ENCODE data around the gene CUZD1.
A peak's percentile ranks its signal among the peaks of the same experiment; 100 is the strongest.
"Not testable (repeated sequence)": the region's sequence is repeated elsewhere in the genome, so short reads cannot be mapped to it uniquely, and the experiment has no call there.

Gene CUZD1, protein sequence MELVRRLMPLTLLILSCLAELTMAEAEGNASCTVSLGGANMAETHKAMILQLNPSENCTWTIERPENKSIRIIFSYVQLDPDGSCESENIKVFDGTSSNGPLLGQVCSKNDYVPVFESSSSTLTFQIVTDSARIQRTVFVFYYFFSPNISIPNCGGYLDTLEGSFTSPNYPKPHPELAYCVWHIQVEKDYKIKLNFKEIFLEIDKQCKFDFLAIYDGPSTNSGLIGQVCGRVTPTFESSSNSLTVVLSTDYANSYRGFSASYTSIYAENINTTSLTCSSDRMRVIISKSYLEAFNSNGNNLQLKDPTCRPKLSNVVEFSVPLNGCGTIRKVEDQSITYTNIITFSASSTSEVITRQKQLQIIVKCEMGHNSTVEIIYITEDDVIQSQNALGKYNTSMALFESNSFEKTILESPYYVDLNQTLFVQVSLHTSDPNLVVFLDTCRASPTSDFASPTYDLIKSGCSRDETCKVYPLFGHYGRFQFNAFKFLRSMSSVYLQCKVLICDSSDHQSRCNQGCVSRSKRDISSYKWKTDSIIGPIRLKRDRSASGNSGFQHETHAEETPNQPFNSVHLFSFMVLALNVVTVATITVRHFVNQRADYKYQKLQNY

GRCh38 chr10:122845783-122846332, at the start of gene CUZD1:
Gene CUZD1, minus strand, starts transcription at chr10:122845857. Its CDS starts 14 bp downstream, at chr10:122845843.
- no peak for DNase-seq (ENCODE audit: low read depth, low spot score)

DNA sequence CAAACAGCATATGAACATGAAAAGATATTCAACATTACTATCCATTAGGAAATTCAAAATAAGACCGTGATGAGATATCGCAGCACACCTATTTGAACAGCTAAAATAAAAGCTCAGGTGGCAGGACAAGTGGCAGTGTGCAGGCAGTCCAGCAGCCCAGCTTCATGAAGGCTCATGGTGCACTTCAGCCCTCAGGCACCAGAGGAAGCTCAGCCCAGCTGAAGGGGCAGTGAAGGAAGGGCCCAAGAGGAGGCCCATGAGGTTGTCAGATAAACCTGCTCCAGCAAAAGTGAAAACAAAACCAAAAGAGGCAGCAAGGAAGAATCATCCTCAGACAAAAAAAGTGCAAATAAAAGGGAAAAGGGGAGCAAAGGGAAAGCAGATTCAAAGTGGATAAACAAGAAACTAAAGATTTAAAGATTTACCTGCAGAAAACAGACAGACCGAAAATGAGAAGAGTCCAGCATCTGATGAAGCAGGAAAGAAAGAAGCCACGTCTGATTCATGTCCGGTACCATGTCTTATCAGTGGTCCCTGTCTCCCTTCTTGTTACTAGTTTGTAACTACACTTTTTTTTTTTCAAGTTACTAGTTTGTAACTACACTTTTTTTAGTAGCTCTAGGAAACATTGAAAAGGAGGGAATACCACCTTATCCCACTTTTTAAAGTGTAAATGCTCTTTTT, 48.7 kb upstream of the CUZD1 start:
- no peak for DNase-seq (ENCODE audit: low read depth, low spot score)

GRCh38 chr10:122884166-122884565, 38.5 kb upstream of the CUZD1 start:
- DNase-seq (ENCODE audit: low read depth, low spot score): no peak

- DNase-seq (ENCODE audit: low read depth, low spot score): no peak
These were observed 37.1 kb upstream of the CUZD1 start for GRCh38 chr10:122882766-122883165.

DNA sequence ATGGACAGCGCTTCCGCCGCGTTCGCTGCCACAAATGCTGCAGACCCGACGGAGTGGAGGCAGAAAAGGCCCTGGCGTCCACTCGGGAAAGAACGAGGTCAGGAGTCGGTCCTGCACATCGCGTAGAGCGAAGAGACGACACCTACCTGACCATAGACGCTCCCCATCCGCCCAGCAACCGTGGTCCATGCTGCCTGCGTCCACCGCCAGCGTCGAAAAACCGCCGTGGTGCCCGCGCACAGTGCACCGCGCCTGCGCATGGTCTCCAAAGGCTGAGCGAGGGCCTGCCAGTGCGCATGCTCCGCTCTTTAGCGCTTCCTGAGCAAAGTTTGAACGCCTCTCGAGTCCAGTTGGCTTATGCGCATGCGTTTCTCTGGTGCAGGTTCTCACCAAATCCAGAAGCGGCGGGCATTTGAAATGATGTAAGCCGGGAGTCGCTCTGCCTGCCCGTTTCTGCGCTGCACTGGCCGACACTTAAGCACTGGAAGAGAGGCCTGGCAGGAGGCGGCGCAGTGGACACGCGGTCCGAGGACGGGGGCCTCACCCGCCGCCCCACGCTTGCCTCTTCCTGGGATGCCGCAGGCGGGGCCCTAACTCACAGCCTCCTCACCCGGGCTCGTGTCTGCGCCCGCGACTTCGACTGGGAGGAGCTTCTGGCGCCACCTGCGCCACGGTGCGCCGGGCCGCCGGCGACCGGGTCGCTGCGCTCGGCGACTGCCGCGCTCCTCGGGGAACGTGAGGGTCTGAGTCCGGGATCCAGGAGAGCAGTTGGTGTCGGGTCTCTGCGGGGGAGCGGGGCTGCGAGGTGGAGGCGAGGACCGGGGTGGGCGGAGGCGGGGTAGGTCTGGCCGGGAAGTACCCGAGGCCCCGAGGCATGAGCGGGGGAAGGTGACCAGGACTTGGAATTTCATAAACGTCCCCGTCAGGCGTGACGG, 33.9 kb upstream of the CUZD1 start, which contains the start of gene FAM24B:
TSS of gene FAM24B (minus strand) at position 243 of the 935 bp plus-strand sequence. CDS start 29,066 bp downstream, outside the sequence.
- peak; percentile 91 for DNase-seq (ENCODE audit: low read depth, low spot score)

GRCh38 chr10:122878799-122879338, 33.2 kb upstream of the CUZD1 start:
- DNase-seq (ENCODE audit: low read depth, low spot score): no peak

- DNase-seq (ENCODE audit: low read depth, low spot score): no peak
These were observed 31.6 kb upstream of the CUZD1 start for GRCh38 chr10:122877264-122877663.

DNA sequence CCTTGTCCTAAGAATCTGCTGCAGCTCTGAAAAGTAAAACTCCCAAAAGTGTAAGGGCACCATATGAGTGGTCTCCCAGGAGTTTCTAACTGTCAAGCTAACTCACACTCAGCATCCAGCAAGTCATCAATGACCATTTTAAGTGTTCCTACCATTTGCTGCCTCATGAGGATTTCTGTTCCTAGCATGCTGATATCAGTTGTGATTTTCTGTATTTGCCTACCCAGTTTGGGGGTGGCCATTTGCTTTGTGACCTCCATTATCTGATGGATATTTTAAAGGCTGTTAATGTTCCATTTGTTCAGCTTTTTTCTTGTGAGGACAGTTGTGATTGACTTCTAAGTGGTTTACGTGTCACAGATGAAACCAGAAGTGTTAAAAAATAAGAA, 30.8 kb upstream of the CUZD1 start:
- no peak for DNase-seq (ENCODE audit: low read depth, low spot score)

DNA sequence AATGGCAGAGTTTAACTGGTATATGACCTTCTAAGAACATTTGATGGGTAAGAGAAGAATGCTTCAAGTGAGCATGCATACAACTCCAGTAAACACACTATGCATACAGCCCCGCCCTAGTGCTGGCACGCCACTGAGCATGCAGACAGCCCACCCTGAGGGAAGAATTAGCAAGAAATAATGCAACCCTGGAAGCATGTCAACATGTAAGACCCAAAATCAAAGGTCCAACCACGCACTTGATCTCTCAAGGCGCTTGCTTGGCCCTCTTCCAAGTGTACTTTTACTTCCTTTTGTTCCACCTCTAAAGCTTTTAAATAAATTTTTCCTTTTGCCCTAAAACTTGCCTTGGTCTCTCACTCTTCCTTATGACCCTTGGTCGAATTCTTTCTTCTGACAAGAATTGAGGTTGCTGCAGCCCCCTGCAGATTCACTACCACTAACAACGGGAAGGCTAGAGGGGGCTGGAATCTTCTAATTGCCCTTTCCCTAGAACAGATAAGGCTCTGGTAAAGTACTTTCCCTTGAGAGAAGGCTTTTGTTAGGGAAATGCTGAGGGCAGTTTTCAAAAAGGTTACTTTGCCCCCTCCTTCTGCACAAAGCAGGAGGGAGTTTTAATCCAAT, 30.3 kb upstream of the CUZD1 start:
- no peak for DNase-seq (ENCODE audit: low read depth, low spot score)

DNA sequence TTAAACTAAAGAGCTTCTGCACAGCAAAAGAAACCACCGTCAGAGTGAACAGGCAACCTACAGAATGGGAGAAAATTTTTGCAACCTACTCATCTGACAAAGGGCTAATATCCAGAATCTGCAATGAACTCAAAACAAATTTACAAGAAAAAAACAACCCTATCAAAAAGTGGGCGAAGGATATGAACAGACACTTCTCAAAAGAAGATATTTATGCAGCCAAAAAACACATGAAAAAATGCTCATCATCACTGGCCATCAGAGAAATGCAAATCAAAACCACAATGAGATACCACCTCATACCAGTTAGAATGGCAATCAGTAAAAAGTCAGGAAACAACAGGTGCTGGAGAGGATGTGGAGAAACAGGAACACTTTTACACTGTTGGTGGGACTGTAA, 26.3 kb upstream of the CUZD1 start:
- DNase-seq (ENCODE audit: low read depth, low spot score): not testable (repeated sequence)

- not testable (repeated sequence) for DNase-seq (ENCODE audit: low read depth, low spot score)
These were observed 23.1 kb upstream of the CUZD1 start for GRCh38 chr10:122868768-122869167.

DNA sequence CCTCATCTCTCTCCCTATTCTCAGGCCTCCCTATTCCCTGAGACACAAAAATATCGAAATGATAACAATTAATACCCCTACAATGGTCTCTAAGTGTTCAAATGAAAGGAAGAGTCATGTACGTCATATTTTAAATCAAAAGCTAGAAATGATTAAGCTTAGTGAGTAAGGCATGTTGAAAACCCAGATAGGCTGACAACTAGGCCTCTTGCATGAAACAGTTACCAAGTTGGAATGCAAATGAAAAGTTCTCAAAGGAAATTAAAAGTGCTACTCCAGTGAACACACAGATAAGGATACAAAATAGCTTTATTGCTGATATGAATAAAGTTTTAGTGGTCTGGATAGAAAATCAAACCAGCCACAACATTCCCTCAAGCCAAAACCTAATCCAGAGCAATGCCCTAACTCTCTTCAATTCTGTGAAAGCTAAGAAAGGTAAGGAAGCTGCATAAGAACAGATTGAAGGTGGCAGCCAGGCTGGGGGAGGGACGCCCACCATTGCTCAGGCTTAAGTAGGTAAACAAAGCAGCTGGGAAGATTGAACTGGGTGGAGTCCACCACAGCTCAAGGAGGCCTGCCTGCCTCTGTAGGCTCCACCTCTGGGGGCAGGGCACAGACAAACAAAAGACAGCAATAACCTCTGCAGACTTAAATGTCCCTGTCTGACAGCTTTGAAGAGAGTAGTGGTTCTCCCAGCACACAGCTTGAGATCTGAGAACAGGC, 21.3 kb upstream of the CUZD1 start:
- not testable (repeated sequence) for DNase-seq (ENCODE audit: low read depth, low spot score)

- DNase-seq (ENCODE audit: low read depth, low spot score): no peak
These were observed 19.2 kb upstream of the CUZD1 start for GRCh38 chr10:122864901-122865300.

DNA sequence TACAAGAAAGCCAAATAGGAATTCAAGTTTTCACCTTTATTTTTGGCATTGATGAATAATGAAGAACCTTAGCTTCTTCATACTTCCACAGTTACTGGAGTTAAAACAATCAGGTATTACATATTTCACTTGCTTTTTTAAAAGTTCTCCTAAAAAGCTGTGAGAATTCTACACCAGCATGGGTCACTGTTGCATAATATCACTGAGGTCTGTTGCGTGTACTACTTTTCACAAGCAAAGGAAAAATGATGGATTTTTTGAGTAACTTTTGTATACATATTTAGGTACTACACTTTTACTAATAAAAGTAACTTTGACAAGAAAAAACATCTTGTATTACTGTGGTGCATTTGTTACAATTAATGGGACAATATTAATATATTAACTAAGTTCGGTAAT, 18.5 kb upstream of the CUZD1 start:
- no peak for DNase-seq (ENCODE audit: low read depth, low spot score)

GRCh38 chr10:122863216-122864193, 17.8 kb upstream of the CUZD1 start:
- no peak for DNase-seq (ENCODE audit: low read depth, low spot score)

- DNase-seq (ENCODE audit: low read depth, low spot score): no peak
These were observed 16.1 kb upstream of the CUZD1 start for GRCh38 chr10:122861711-122862161.

- DNase-seq (ENCODE audit: low read depth, low spot score): no peak
These were observed 13.9 kb upstream of the CUZD1 start for GRCh38 chr10:122859527-122859926.

GRCh38 chr10:122858042-122858441, 12.4 kb upstream of the CUZD1 start:
- not testable (repeated sequence) for DNase-seq (ENCODE audit: low read depth, low spot score)
